HL-60/S4 (cell line): ENCODE measurements around the gene GNA15.
"Not testable (repeated sequence)": the region's sequence is repeated elsewhere in the genome, so short reads cannot be mapped to it uniquely, and the experiment has no call there.

Source experiments
- in situ Hi-C: fragments of 300-500 bp; cut with MboI; formaldehyde crosslinking; loops from 2 replicates; pipeline ENCODE4 v1.14.3; 2022; ENCODE audit warnings: low sequenced_read_pairs

The GNA15 gene

GRCh38 chr19:3188627-3189596, 53.1 kb downstream of the GNA15 start:
- in situ Hi-C loops: no loop called here

- in situ Hi-C loops: no loop called here
Measured at GRCh38 chr19:3189702-3190469, 54.1 kb downstream of the GNA15 start.

- in situ Hi-C loops: no loop called here
Measured at GRCh38 chr19:3190470-3190770, 54.6 kb downstream of the GNA15 start.

- in situ Hi-C loops: no loop called here
Measured at GRCh38 chr19:3190921-3191805, 55.3 kb downstream of the GNA15 start.

GRCh38 chr19:3191806-3192104, 55.9 kb downstream of the GNA15 start:
- in situ Hi-C loops: not testable (repeated sequence)

GRCh38 chr19:3192228-3192635, 56.4 kb downstream of the GNA15 start:
- in situ Hi-C loops: no loop called here

- in situ Hi-C loops: no loop called here
Measured at GRCh38 chr19:3192684-3193083, 56.9 kb downstream of the GNA15 start.

GRCh38 chr19:3193256-3194105, 57.6 kb downstream of the GNA15 start:
- in situ Hi-C loops: no loop called here

- in situ Hi-C loops: no loop called here
Measured at GRCh38 chr19:3194106-3195087, 58.6 kb downstream of the GNA15 start.

GRCh38 chr19:3196064-3196932, 60.5 kb downstream of the GNA15 start:
- in situ Hi-C loops: no loop called here

- in situ Hi-C loops: no loop called here
Measured at GRCh38 chr19:3196933-3197205, 61.0 kb downstream of the GNA15 start.

- in situ Hi-C loops: no loop called here
Measured at GRCh38 chr19:3198901-3199700, 63.3 kb downstream of the GNA15 start.

GRCh38 chr19:3201072-3201700, 65.4 kb downstream of the GNA15 start:
- in situ Hi-C loops: no loop called here

GRCh38 chr19:3201911-3202310, 66.1 kb downstream of the GNA15 start:
- in situ Hi-C loops: no loop called here

GRCh38 chr19:3202346-3202745, 66.5 kb downstream of the GNA15 start:
- in situ Hi-C loops: no loop called here

GRCh38 chr19:3202895-3203294, 67.1 kb downstream of the GNA15 start:
- in situ Hi-C loops: not testable (repeated sequence)
